ENCODE measurements around the gene PPP1R26. TPM values are rescaled to one million over a fixed set of nuclear protein-coding genes. Genes with fewer than 3 reads are reported as not detected.

Gene PPP1R26
- total RNA-seq, 4 donors from 2014 or later, result 5.1 to 16.0 (median 11.1) TPM

- TF ChIP-seq, protein P1, sequence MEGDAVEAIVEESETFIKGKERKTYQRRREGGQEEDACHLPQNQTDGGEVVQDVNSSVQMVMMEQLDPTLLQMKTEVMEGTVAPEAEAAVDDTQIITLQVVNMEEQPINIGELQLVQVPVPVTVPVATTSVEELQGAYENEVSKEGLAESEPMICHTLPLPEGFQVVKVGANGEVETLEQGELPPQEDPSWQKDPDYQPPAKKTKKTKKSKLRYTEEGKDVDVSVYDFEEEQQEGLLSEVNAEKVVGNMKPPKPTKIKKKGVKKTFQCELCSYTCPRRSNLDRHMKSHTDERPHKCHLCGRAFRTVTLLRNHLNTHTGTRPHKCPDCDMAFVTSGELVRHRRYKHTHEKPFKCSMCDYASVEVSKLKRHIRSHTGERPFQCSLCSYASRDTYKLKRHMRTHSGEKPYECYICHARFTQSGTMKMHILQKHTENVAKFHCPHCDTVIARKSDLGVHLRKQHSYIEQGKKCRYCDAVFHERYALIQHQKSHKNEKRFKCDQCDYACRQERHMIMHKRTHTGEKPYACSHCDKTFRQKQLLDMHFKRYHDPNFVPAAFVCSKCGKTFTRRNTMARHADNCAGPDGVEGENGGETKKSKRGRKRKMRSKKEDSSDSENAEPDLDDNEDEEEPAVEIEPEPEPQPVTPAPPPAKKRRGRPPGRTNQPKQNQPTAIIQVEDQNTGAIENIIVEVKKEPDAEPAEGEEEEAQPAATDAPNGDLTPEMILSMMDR (IDR thresholded peaks at IDR 0.05; ENCODE audit: low read depth), result no peak
These were observed 32.5 kb upstream of the PPP1R26 start for GRCh38 chr9:135447126-135447525.

GRCh38 chr9:135448663-135449100 is 30.9 kb upstream of the PPP1R26 start:
- TF ChIP-seq, protein P1 (IDR thresholded peaks at IDR 0.05; ENCODE audit: low read depth), result no peak

DNA sequence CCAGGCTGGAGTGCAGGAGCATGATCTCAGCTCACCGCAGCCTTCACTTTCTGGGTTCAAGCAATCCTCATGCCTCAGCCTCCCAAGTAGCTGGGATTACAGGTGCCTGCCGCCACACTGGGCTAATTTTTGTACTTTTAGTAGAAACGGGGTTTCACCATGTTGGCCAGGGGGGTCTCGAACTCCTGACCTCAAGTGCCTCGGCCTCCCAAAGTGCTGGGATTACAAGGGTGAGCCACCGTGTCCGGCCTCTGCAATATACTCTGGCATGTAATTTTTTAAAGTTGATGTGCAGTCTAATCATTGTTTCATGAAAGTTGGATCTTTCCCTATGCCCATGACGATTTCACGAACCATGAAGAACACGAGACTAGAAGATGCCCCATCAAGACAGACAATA is 28.6 kb upstream of the PPP1R26 start:
- TF ChIP-seq, protein P1 (IDR thresholded peaks at IDR 0.05; ENCODE audit: low read depth), result no peak

GRCh38 chr9:135454737-135455136 is 24.8 kb upstream of the PPP1R26 start:
- TF ChIP-seq, protein P1 (IDR thresholded peaks at IDR 0.05; ENCODE audit: low read depth), result no peak

DNA sequence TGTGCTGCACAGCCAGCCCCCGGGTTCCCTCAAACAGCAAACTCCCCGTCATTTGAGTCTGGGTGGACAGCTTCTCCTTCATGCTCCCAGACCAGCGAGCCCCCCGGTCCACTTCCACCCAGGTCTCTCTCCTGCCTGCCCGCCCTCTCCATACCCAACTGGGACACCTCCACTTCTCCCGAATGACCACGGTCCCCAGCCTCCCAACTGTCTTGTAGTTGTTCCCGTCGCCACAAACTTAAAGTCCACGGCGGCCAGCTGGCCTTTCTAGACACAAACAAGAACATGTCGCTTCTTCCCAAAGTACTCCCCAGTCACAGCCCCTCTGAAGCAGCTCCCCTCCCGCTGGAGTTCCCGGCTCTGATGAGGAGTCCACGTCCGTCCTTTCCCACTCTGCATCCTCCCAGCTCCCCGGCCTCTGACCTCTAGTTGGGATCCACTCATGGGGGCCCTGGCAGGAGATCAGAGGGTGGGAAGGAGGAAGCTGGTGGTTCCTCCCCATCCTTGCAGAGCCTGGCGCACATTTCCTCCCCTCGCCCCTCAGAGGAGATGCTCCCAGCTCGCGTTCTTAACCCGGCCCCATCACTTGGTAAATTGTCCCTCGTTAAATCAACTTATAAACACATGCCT is 24.1 kb upstream of the PPP1R26 start:
- TF ChIP-seq, protein P1 (IDR thresholded peaks at IDR 0.05; ENCODE audit: low read depth), result no peak

- TF ChIP-seq, protein P1 (IDR thresholded peaks at IDR 0.05; ENCODE audit: low read depth), result no peak
These were observed 23.0 kb upstream of the PPP1R26 start for GRCh38 chr9:135456436-135457104.

GRCh38 chr9:135461936-135462335 is 17.6 kb upstream of the PPP1R26 start:
- TF ChIP-seq, protein P1 (IDR thresholded peaks at IDR 0.05; ENCODE audit: low read depth), result no peak

All from subcutaneous adipose tissue (tissue), 4 donors.